Common myeloid progenitor, CD34-positive (primary cell): ENCODE measurements around the gene LIPN.

ENCODE experiments used
- CTCF ChIA-PET: fragments of 350-600 bp; sonication (Branson Sonifier 250); formaldehyde crosslinking; loops from one replicate; lab custom pipeline; 2021; ENCODE audit warnings: antibody characterized with exemption; lab: Charles Lee
- POLR2A ChIA-PET: fragments of 350-600 bp; sonication (Branson Sonifier 250); formaldehyde crosslinking; loops from one replicate; lab custom pipeline; 2021; ENCODE audit warnings: antibody characterized with exemption; lab: Charles Lee
- DNase-seq, 3 donors: peaks; one replicate each; pipeline versions ENCODE4 v3.0.0 to v3.0.0-alpha.2; 2013
- H3K27ac ChIP-seq, 2 experiments: 1 replicate in 1 of 2; 2 replicates in 1 of 2; pipeline ENCODE4 v1.7.0; 2013; ENCODE audit warnings: inconsistent platforms in 2 of 2, low read length in 2 of 2, mild to moderate bottlenecking in 2 of 2, low read depth in 1 of 2, moderate library complexity in 1 of 2; ENCODE audit not compliant: severe bottlenecking in 2 of 2, insufficient read depth in 1 of 2, poor library complexity in 1 of 2
- H3K27me3 ChIP-seq, 5 experiments: replicated peaks in 2 of 5; 1 replicate in 3 of 5; 2 replicates in 2 of 5; pipeline versions ENCODE4 v1.6.1 to v1.7.0; 2013; ENCODE audit warnings: low read length in 4 of 5, mild to moderate bottlenecking in 2 of 5, moderate library complexity in 2 of 5, inconsistent platforms in 1 of 5; ENCODE audit not compliant: insufficient read depth in 5 of 5, control insufficient read depth in 4 of 5
- H3K36me3 ChIP-seq, 4 experiments: 1 replicate in 2 of 4; 2 replicates in 2 of 4; pipeline versions ENCODE4 v1.6.1 to v1.7.0; 2013; ENCODE audit warnings: low read length in 3 of 4, control low read depth in 1 of 4, mild to moderate bottlenecking in 1 of 4; ENCODE audit not compliant: control insufficient read depth in 4 of 4, insufficient read depth in 4 of 4
- H3K4me1 ChIP-seq, 4 experiments: 1 replicate in 3 of 4; 2 replicates in 1 of 4; pipeline versions ENCODE4 v1.6.1 to v1.7.1; 2013; ENCODE audit warnings: low read length in 3 of 4, mild to moderate bottlenecking in 3 of 4, control low read depth in 1 of 4, inconsistent platforms in 1 of 4, moderate library complexity in 1 of 4; ENCODE audit not compliant: control insufficient read depth in 4 of 4, insufficient read depth in 4 of 4; ENCODE audit errors: control extremely low read depth in 1 of 4
- H3K4me3 ChIP-seq, 7 experiments: 1 replicate in 4 of 7; 2 replicates in 3 of 7; pipeline versions ENCODE4 v1.5.1 to v1.7.0; 2013; ENCODE audit warnings: mild to moderate bottlenecking in 7 of 7, low read length in 6 of 7, moderate library complexity in 6 of 7, inconsistent platforms in 2 of 7, low read depth in 2 of 7, control low read depth in 1 of 7; ENCODE audit not compliant: insufficient read depth in 4 of 7, control insufficient read depth in 1 of 7; ENCODE audit errors: extremely low read depth in 1 of 7
- H3K9me3 ChIP-seq, 5 experiments: 1 replicate in 4 of 5; 2 replicates in 1 of 5; pipeline versions ENCODE4 v1.6.1 to v1.7.1; 2013; ENCODE audit warnings: low read length in 4 of 5, mild to moderate bottlenecking in 2 of 5, inconsistent platforms in 1 of 5, low read depth in 1 of 5, moderate library complexity in 1 of 5; ENCODE audit not compliant: control insufficient read depth in 4 of 5, insufficient read depth in 2 of 5; ENCODE audit errors: control extremely low read depth in 1 of 5
- WGBS: methylation state at CpG from one replicate; pipeline ENCODE4 v1.1.5; 2013; ENCODE audit not compliant: insufficient coverage; 5-methylcytosine and 5-hydroxymethylcytosine counted together

Gene LIPN

GRCh38 chr10:88803641-88804040 is 43.8 kb downstream of the LIPN start:
- no peak overlapping the region for H3K27ac ChIP-seq
- no CpG with 5 or more reads among the region's 2 CpGs for WGBS
- H3K4me3 ChIP-seq = no peak overlapping the region
- POLR2A ChIA-PET = interaction anchor here (0.6 kb wide), 1 partner anchor 10 kb away, joined by 5 read pairs; no protein-coding TSS in a partner anchor
- H3K9me3 ChIP-seq = no peaks in the 10 kb centered on the region
- H3K27me3 ChIP-seq = no peaks in the 10 kb centered on the region
- no peak for DNase-seq
- peaks cover 4 to 16% (median 7%) of the 10 kb centered on the region in 4 experiments for H3K4me1 ChIP-seq
- CTCF ChIA-PET = no interaction called here
- no peaks in the 10 kb centered on the region for H3K36me3 ChIP-seq

DNA sequence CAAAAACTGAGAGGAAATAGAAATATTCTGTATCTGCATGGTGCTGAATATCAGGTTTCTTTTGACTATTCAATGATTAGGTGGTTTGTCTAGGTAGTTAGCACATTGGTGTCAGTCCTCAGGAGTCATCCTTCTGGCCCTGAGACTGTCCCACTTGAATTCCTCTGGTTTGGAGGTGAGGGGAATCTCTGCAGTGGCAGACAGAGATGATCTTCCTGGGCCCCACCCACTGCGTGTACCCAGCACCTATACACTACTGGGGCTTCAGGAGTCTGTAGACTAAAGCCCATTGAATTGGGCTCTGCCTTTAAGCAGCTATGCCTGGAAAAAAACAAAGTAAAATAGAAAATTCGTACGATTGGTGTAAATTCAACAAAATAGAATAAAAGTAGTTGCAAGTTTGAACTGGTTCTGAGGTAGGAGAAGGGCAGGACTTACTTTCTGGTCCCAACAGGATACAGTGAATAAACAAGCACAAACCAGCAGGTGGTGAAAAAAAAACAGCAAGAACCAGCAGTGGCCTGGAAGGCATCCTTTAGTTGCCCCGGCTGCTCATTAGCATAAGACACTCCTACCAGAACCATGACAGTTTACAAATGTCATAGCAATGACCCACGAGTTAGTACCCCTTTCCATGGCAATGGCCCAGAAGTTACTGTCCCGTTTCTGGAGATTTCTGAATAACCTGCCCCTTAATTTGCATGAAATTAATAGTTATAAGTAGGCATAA is 44.4 kb downstream of the LIPN start:
- Histone ChIP-seq H3K36me3 (no peaks in the 10 kb centered on the region), H3K4me1 (peaks cover 4 to 16% (median 7%) of the 10 kb centered on the region in 4 experiments), H3K9me3 (no peaks in the 10 kb centered on the region), H3K27me3 (no peaks in the 10 kb centered on the region), H3K27ac (no peak overlapping the region), H3K4me3 (no peak overlapping the region)
- ChIA-PET CTCF (interaction anchor here (1.0 to 1.3 kb wide), 5 partner anchors 9 to 118 kb away, joined by 3 to 5 read pairs (median 3); no protein-coding TSS in a partner anchor), POLR2A (interaction anchor here (0.7 kb wide), 1 partner anchor 73 kb away, joined by 3 read pairs; no protein-coding TSS in a partner anchor)
- WGBS = 98% methylated on average over 4 of the region's 6 CpGs
- DNase-seq = no peak

GRCh38 chr10:88805361-88805760 is 45.5 kb downstream of the LIPN start:
- WGBS = no CpG with 5 or more reads among the region's 2 CpGs
- ChIA-PET CTCF (interaction anchor here (1.0 to 1.3 kb wide), 6 partner anchors 10 to 119 kb away, joined by 3 to 5 read pairs (median 3); no protein-coding TSS in a partner anchor), POLR2A (interaction anchor here (0.7 kb wide), 1 partner anchor 74 kb away, joined by 3 read pairs; no protein-coding TSS in a partner anchor)
- Histone ChIP-seq H3K4me1 (peaks cover 4 to 16% (median 7%) of the 10 kb centered on the region in 4 experiments), H3K9me3 (no peaks in the 10 kb centered on the region), H3K4me3 (no peak overlapping the region), H3K27ac (no peak overlapping the region), H3K36me3 (no peaks in the 10 kb centered on the region), H3K27me3 (no peaks in the 10 kb centered on the region)
- peak; percentile 36 to 75 (median 72) for DNase-seq

GRCh38 chr10:88805924-88806323 is 46.1 kb downstream of the LIPN start:
- CTCF ChIA-PET = interaction anchor here (1.2 to 1.3 kb wide), 2 partner anchors 112 to 117 kb away, joined by 3 to 5 read pairs; no protein-coding TSS in a partner anchor
- no peaks in the 10 kb centered on the region for H3K9me3 ChIP-seq
- H3K36me3 ChIP-seq = no peaks in the 10 kb centered on the region
- no peak for DNase-seq
- H3K27ac ChIP-seq = no peak overlapping the region
- POLR2A ChIA-PET = no interaction called here
- whole genome bisulfite sequencing = 68% methylated on average over 2 of the region's 3 CpGs
- no peaks in the 10 kb centered on the region for H3K27me3 ChIP-seq
- peaks cover 4 to 16% (median 7%) of the 10 kb centered on the region in 4 experiments for H3K4me1 ChIP-seq
- peak overlapping the region in 1 of 7 experiments; percentile 17 for H3K4me3 ChIP-seq

DNA sequence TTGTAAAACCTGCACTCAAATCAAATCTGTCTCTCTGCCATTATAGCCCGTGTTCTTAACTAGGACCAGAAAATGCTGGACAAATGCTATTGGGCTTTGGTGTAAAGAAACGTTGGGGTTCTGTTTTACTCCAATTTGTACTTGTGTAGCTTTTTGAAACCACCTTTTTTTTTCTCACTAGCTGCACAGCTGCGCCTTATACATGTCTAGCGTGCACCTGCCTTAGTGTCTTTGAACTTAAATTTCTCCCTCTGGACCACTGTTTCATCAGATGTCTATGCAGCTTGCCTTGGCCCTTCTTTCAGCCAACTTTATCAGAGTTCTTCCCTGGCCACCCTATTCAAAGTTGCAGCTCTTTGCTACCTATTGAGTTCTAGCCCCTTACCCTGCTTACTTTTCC is 49.8 kb downstream of the LIPN start:
- Histone ChIP-seq H3K36me3 (no peaks in the 10 kb centered on the region), H3K4me3 (no peak overlapping the region), H3K4me1 (peaks cover 4 to 16% (median 7%) of the 10 kb centered on the region in 4 experiments), H3K9me3 (no peaks in the 10 kb centered on the region), H3K27ac (no peak overlapping the region), H3K27me3 (no peaks in the 10 kb centered on the region)
- DNase-seq = no peak
- CTCF ChIA-PET = interaction anchor here (0.8 to 2.6 kb wide), 13 partner anchors 9 to 247 kb away, joined by 3 to 15 read pairs (median 5); partner anchors contain the start of gene LIPN
- POLR2A ChIA-PET = no interaction called here
- WGBS = 100% methylated on average over 3 of the region's 4 CpGs

DNA sequence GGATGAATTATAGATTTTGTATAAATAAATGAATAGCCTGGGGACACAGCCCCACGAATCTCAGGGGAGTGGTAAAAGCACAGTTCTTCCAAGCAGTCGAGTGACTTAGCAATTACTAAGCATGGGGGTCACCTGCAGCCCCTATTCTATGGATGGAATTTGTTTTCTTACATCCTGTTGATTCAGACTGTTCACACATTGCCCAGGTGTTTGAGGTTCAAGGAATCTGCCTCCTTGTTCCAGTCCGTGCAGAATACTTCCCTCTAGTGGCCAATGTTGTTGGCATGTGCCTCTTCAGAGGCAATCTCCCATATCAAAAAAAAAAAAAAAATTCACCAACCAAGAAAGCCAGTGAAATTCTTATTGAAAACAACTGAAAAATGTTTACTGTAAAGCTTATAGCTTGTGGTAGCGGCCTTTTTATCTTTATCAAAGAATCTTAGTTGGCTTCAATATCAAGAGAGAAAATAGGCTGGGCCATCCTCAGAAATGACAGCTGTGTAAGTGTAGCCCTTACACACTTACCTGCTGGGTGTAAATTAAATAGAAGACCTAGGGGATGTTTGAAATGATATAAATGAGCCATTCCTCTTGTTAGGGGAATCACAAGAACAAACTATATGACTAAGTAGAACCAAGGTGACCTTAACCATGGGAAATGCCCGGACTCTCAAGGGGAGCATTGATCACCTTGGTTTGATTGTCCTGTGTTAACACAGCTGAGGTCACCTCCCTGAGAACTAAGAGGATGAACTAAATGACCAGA is 50.6 kb downstream of the LIPN start:
- peak; percentile 69 to 78 (median 77) for DNase-seq
- Histone ChIP-seq H3K27ac (no peak overlapping the region), H3K4me3 (no peak overlapping the region), H3K9me3 (no peaks in the 10 kb centered on the region), H3K27me3 (no peaks in the 10 kb centered on the region), H3K36me3 (no peaks in the 10 kb centered on the region), H3K4me1 (peaks cover 4 to 9% (median 6%) of the 10 kb centered on the region in 4 experiments)
- ChIA-PET POLR2A (interaction anchor here (0.7 kb wide), 1 partner anchor 357 kb away, joined by 11 read pairs; no protein-coding TSS in a partner anchor), CTCF (interaction anchor here (0.6 to 2.6 kb wide), 26 partner anchors 8 to 1161 kb away, joined by 3 to 15 read pairs (median 4); partner anchors contain the start of gene LIPN)
- 57% methylated on average over 4 of the region's 5 CpGs for WGBS
